NCI-H2227 treated with DMSO at 0.1 percent for 48 hours (cell line): Measurements from ENCODE around the gene PTCH1.

Experiments
- DNase-seq: peaks from one replicate; lab custom pipeline; 2025; lab: John Stamatoyannopoulos, UW

The PTCH1 gene

DNA sequence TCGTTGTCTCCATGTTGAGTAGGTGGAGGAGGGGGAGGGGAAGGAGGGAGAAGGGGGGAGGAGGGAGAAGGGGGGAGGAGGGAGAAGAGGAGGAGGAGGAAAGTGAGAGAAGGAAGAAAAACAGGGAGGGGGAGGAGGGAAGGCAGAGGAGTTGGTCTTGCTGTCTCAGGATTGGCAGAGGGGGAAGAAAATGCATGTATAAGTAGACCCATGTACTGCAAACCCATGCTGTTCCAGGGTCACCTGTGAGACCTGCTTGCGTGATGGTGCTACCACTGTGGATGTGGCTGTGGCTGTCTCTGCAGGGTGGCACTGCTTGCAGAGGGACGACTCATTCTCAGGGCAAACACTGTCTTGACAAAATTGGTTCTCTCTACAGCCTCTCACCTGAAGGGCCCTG is 76.3 kb downstream of the PTCH1 start:
- DNase-seq = no peak

DNA sequence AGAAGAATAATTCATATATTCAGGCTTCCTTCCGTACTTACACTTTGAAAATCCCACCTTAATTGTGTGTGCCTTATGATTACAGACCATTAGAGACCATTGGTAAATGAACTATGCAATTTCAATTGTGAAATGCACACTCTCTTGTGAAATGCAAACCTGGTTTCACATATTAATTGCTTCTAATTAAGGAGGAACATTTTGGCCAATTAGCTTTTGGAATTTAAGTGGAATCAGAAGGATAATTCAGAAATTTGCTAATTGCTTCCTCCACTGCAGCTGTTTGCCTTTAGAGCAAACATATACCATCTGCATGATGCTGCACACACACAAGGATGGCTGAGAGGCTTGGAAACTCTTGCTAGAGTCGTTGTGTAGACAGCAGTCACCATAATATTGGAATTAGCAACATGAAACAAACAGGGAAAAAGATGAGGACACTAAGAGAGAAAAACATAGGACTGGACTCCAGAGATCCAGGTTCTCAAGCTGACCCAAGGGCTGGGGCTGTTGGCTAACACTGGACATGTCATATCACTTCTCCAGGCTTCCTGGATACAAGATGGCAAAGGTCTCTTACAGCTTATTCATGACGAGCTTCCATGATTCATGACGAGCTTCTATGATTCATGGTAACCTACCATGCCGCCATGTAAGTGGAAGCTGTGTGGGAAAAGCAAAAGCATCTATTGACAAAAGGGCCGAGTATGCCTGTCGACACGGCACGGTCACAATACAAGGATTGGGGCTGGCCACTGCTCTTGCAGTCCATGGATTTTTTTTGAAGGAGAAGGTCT is 78.0 kb downstream of the PTCH1 start:
- DNase-seq = no peak

DNA sequence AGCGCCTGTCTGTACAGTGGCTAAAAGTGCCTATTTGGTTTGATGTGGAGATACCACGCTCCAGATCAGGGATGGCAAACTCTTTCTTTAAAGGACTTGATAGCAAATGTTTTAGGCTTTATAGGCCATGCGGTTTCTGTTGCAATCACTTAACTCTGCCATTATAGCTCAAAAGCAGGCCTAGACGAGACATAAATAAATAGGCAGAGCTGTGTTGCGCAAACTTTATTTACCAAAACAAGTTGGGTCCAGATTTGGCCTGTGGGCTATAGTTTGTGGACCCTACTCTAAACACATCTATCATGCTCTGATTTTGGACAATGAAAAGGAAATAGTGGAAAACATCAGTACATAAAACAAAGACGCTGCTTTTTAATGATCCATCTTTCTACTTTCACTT is 79.2 kb downstream of the PTCH1 start:
- no peak for DNase-seq

DNA sequence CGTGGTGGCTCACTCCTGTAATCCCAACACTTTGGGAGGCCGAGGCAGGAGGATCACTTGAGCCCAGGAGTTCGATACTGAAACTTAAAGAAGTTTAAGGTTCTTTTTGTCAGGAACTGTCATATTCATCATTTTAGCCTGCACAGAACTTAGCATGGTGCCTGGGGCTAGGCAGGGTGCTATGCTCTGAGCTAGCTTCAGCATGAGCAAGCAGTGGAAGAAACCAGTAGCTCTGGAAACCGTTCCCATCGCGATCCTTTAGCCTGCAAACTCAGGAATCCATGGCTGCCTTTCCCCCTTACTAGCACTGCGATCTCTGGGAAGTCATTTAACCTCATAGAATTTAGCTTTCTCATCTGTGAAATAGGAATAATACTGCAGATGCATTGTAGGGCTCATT is 80.4 kb downstream of the PTCH1 start:
- no peak for DNase-seq

DNA sequence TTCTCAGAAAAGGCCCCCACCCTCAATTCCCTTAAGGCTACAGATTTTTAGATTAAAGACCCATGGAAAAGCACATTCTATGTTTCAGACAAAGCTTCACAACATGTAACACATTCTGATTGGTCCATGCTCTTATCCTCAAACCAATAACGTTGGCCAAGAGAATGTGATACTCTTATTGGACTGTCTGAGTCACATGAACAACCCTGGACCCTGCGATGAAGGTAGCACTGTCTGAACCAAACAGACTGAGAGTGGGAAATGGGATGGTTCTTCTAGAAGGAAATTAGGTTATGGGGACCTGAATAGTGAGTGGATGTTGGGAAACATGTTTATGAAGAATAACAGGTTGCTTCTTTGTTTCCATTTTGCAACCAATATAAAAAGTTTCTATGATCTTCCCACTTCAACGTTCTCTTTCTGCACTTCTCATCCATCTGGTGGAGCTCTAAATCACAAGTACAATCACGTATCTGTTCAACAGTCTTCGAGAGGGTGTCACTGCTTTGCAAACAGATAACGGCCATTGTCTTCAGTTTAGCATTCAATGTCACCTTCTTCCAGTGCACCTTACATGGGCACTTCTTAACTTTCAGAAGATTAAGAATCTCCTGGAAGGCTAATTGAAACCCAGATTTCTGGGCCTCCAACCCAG is 81.6 kb downstream of the PTCH1 start:
- DNase-seq = no peak

DNA sequence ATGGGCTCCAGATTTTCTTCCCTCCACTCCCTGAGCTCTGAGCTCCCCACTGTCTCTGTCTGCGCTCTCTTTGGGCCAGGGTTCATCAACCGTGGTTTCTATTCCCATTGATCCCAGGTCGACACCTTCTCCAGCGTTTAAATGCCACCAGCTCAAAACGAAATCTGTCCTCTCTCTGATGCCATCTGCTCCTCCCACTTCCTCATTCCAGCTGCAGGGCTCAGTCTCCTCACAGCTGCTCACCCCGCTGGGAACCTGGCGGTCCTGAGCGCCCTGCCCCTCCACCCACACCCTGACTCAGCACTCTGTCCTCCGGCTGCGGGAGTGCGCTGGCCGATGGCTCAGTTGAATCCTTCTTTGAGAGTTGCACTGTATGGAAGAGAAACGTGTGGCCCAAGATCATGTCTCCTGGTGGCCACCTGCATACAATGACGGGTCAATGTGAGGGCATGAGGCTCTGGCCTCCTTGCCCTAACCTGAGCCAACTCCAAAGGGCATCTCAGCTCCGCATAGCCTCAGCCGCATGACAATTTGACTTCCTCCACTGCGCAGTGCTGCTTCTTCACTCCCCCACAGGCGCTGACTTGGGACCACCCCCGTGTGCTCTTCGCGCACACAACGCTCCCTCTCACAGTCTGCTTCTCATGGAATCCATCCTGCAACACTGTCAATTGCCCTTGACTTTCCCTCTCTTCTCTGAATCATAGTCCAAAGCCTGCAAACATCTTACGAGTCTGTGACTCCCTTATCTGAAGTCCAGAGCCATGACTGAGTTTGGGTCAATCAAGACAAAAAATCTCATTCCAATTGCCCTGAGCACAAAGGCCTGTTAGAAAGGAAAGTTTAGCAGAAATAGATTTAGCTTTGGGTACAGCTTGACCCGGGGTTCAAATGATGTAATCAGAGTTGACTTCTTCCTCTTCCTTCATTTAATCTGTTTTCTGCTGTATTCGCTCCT is 82.4 kb downstream of the PTCH1 start:
- no peak for DNase-seq

DNA sequence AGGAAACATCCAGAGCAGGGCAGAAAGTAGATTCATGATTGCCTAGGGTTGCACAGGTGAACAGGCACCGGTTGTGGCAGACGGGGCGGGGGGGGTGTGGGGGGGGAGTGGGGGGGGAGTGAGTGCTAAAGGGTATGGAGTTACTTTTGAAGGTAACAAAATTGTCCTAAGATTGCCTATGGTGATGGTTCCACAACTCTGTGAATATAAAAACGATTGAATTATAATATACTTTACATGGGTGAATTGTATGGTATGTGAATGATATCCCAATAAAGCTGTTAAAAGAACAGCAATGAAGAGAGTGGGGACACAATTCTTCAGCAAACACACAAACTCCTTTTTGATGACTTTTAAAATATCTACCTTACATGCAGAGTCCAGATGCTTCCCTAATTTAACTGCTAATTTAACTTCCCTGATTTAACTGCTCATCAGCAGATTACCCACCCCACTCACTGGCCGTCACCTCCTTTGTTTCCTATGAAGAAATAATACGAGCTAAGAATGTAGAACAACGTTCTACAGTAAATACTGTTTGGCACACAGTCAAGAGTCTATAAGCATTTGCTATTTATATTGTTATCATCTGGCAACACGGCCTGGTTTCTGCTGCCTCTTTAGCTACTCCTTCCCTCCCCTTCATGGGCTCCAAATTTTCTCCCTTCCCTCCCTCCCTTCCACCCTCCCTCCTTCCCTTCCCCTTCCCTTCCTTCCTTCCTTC is 83.5 kb downstream of the PTCH1 start:
- DNase-seq = no peak

DNA sequence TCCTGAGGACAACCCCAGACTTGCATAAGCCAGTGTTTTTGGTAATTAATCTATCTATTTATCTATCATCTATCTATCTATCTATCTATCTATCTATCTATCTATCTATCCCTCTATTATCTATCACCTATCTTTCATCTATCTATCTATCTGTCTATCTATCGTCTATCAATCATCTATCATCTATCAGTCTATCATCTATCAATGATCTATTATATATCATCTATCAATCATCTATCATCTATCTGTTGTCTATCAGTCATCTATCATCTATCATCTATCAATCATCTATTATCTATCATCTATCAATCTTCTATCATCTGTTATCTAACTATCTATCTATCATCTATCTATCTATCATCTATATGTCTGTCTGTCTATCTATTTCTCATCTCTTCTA is 85.5 kb downstream of the PTCH1 start:
- no peak for DNase-seq

DNA sequence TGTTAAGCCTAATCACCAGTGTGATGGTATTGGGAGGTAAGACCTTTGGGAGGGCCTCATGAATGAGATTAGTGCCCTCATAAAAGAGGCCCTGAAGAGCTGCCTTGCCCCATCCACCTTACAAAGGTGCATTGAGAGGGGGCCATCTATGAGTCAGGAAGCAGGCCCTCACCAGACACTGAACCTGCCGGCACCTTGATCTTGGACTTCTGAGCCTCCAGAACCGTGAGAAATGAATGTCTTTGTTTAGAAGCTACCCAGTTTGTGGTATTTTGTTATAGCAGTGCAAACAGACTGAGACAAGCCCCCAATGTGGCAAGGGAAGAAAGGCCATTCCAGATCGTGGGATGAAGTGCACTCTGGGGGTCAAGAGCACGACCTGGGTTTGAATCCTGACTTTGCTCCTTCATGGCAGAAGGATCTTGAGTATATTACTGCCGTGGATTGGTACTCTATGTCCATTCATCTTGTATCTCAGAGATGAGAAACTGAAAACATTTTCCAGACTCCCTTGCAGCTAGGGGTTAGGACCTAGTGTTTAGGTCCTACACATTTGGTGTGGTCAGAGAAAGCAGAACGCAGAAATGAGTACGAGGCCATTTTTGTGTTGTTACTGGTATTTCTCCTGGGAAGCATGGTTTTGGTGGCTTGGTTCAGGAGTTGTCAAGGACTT is 86.7 kb downstream of the PTCH1 start:
- DNase-seq = no peak

DNA sequence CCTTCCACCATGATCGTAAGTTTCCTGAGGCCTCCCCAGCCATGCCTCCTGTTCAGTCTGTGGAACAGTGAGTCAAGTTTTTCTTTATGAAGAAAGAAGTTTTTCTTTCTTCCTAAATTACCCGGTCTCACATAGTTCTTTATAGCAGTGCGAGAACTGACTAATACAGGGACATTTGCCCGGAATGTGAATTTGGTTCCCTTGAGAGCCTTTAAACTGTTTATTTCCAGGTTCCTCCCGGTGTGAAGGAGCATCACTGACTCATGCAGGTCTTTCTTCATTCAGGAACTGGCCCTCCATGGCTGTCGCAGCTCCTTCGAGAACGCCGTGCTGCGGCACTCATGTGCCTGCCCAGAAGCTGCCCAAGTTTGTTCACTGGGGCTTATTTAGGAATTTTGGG is 87.7 kb downstream of the PTCH1 start:
- DNase-seq = no peak

DNA sequence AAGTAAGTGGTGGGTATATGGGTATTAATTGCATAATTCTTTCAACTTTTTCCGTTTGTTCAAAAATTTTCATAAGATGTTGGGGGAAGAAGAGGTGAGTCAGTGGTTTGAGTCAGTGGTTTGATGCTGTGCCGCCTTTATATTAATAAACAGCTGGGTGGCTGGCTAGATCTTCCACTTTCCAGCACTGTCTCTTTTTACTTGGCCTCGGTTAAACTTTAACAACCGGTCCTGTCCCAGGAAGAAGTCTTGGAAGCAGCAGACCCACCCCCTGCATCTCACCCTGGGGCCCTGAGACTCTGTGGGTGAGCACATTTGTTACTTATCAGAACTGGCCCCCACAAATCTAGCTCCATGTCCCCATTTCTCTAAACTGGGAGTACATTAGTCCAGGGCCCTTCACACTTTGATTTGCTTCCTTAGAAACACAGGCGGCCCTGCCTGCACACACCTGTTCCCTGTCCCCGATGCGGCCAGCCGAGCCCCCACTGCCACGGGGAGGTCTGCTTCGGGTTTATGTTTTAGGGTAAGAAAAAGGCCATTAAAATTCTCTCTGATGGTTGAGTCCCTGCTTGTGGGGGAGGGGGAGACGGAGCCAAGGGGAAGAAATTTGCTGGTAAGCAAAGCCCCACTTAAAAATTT is 90.7 kb downstream of the PTCH1 start:
- no peak for DNase-seq

DNA sequence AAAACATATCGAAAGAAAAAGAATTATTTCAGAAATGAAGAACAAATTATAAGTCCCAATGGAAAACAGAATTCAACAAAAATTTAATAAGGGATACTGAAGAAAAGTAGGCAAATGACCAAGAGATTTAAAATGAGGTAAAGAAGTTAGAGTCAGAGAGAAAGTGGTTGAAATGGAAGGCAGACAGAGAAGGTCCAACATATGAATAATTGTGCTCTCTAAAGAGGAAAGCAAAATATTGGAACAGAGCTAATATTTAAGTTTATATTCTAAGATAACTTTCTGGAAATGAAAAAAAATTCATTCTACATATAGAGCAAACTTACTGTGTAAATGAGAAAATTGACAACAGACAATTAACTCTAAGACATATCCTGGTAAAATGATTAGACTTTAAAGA is 94.1 kb downstream of the PTCH1 start:
- DNase-seq = no peak

DNA sequence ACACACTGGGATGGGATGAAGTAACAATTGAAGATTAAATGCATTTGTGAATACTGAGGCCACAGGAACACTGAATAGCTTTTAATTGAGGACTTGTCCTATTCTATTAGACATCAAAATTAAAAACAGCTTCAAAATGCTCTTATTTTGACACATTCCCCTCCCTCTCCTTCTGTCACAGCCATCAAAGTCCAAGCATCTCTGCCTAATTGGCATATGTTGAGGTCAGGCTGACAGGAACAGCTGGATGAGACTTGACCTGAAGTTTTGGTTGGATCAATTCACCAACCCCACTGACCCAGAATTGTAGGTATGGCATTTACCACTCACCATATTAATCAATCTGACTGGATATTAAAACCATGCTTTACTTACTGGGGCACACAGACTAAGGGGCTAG is 96.3 kb downstream of the PTCH1 start:
- no peak for DNase-seq

DNA sequence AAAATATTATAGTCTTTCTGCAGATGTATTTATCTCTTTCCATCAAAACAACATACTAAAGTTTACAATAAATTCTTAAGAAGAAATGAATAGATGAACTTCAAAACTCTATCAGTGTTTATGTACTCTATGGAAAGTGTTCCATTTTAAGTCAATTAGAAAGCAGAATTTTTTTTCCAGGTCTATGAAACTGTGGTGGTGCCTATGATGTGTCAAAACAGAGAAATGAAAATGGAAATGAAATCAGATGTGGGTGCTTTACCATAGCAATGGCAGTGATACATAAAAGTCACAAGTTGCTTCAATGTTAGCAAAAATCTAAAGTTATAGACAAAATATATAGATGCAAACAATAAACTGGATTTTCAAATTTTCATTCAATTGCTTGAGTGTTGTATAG is 97.3 kb downstream of the PTCH1 start:
- DNase-seq = no peak

DNA sequence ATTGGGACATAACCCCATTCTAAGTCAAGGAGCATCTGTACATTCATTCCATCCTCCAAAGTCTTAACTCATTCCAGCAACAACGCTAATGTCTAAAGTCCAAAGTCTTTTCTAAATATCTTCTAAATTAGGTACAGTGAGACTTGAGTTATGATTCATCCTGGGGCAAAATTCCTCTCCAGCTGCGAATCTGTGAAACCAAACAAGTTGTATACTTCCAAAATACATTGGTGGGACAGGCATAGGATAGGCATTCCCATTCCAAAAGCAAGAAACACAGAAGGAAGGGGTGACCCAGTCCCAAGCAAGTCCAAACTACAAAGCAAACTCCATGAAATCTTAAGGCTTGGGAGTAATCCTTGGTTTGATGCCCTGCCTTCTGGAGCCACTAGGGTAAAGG is 101.6 kb downstream of the PTCH1 start:
- no peak for DNase-seq

DNA sequence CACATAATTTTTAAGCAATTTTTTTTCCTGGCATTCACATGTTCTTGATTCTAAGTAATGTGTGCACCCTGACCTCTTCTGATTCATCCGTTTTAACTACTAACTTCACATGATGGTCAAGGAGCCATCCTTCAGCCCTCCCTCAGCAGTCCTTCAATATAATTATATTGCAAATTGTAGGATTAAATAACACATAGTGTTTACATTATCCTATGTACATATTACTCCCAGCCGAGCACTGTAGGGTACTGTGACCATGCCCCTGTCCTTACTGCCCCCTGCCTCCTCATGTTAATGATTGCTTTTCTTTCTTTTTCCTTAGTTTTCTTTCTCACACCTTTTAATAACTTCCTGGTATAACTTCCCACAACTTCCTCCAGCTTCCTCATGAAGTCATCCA is 103.0 kb downstream of the PTCH1 start:
- no peak for DNase-seq

DNA sequence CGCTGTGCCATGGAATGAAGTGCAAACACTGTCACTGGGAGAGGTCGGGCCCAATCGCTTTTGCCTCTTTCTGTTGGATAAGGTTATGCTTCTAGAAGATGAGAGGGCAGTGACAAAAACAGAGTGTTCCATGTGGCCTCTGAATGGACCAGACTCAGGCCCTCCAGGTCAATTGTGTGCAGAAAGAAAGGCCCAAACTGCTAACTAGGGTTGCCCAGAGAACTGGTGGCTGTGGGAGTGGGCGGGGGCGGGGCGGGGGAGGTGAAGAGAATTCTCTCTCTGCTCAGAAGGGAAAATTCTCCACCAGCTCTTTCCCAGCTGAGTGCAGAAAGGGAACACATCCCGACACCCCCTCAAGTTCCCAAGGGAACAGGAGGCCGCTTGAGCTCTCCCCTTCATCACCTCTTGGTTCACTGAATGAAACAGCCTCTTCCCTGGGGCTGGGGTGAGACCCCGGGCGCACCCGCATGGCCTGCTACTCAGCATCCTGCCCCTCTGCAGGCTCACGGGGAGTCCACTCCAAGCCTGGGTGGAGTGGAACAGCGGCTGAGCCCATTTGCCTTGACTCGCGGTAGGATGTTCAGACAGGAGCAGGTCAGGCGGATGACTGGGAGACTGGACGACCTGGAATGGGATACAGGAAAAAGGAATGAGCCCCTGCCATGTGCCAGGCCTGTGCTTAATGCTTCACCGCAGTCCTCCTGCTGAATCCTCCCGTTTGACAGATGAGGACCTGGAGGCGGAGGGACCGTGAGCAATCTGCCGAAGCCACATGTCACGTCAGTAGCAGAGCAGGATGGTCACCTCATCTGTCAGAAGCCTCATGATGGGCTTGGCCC is 105.5 kb downstream of the PTCH1 start:
- DNase-seq = no peak

DNA sequence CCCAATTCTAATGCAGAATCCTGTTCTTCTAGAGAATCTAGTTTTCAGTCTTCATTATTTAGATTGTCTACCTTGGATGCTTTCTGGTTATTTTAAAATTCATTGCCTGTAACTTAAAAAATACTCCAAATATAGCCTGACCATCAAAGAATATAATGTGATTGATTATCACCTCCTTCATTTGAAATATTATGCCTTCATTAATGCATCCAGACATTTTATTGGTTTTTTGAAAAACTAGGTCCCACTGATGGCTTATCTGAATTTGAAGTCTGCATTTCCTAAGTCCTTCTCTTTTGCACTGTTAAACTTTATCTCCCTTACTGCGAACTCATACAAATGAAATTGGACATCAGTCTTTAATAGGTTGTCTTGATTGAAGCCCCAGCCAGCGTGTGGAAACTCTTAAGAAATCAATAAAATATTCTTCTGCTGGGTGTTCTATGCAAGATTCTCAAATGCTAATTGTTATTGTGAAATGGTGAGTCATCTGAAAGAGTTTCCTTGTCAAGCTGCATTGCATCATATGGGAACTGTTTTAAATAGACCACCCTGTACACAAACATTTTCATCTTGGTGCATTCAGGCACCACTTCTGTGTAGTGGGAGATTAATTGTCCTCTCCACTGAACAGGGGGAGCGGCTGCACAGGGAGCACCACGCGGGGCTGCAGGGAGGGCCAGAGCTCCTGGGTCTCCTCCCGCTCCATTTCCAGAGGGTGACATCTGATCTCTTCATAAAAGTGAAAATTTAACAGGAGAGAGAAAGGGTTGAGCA is 106.9 kb downstream of the PTCH1 start:
- no peak for DNase-seq

DNA sequence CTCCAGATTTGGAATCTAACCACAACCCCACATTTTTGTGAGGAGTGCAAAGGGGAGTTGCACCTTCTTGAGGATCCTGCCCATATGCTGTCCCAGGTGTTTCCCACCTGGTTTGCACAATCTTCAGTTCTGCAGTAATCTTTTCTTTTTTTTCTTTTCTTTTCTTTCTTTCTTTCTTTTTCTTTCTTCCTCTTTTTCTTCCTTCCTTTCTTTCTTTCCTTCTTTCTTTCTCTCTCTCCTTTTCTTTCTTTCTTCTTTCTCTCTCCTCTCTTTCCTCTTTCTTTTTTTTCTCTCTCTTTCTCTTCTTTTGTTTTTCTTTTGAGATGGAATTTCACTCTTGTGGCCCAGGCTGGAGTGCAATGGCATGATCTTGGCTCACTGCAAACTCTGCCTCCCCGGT is 109.2 kb downstream of the PTCH1 start:
- no peak for DNase-seq
